Astrocyte (in vitro differentiated cells and primary cell): ENCODE results near the gene MYO5A. TPM values are rescaled to one million over a fixed set of nuclear protein-coding genes. Genes with fewer than 3 reads are reported as not detected.

Source experiments
- DNase-seq: peaks from one replicate; pipeline ENCODE4 v3.0.0-alpha.2; 2010; ENCODE audit warnings: low read depth
- FAIRE-seq: peaks from 2 replicates; lab custom pipeline; 2011; peaks lifted over from hg19 to GRCh38; lab: Jason Lieb, UNC
- H2AFZ ChIP-seq: 2 replicates; pipeline ENCODE4 v1.6.0; 2012; ENCODE audit warnings: low read depth, low read length, inconsistent platforms
- H3K27ac ChIP-seq: 2 replicates; pipeline ENCODE4 v1.5.1; 2011; ENCODE audit warnings: low read depth, low read length, inconsistent platforms
- H3K27me3 ChIP-seq: 2 replicates; pipeline ENCODE4 v1.6.0; 2011; ENCODE audit warnings: low read length, inconsistent platforms; ENCODE audit not compliant: insufficient read depth
- H3K36me3 ChIP-seq: 2 replicates; pipeline ENCODE4 v1.5.1; 2011; ENCODE audit warnings: low read length, inconsistent platforms; ENCODE audit not compliant: insufficient read depth
- H3K4me1 ChIP-seq: 2 replicates; pipeline ENCODE4 v1.5.1; 2011; ENCODE audit warnings: low read length, inconsistent platforms; ENCODE audit not compliant: insufficient read depth
- H3K4me2 ChIP-seq: 2 replicates; pipeline ENCODE4 v1.6.0; 2012; ENCODE audit warnings: low read length, inconsistent platforms
- H3K4me3 ChIP-seq: 2 replicates; pipeline ENCODE4 v1.5.1; 2011; ENCODE audit warnings: low read depth, mild to moderate bottlenecking, low read length, inconsistent platforms; ENCODE audit not compliant: insufficient read depth
- H3K79me2 ChIP-seq: 2 replicates; pipeline ENCODE4 v1.6.0; 2012; ENCODE audit warnings: mild to moderate bottlenecking, low read length, inconsistent platforms; ENCODE audit not compliant: insufficient read depth
- H3K9ac ChIP-seq: 2 replicates; pipeline ENCODE4 v1.6.0; 2012; ENCODE audit warnings: mild to moderate bottlenecking, low read length, inconsistent platforms
- H3K9me3 ChIP-seq: 2 replicates; pipeline ENCODE4 v1.5.1; 2012; ENCODE audit warnings: low read depth, mild to moderate bottlenecking, low read length, inconsistent platforms; ENCODE audit not compliant: insufficient read depth
- H4K20me1 ChIP-seq: 2 replicates; pipeline ENCODE4 v1.6.0; 2012; ENCODE audit warnings: low read length, inconsistent platforms; ENCODE audit not compliant: insufficient read depth
- H3K27ac Mint-ChIP-seq: one replicate; pipeline ENCODE4 v1.8.0; 2021; ENCODE audit warnings: mild to moderate bottlenecking, mixed read lengths; ENCODE audit not compliant: unreplicated experiment
- H3K27me3 Mint-ChIP-seq: one replicate; pipeline ENCODE4 v1.8.0; 2021; ENCODE audit warnings: low read depth, mixed read lengths; ENCODE audit not compliant: unreplicated experiment
- H3K36me3 Mint-ChIP-seq: one replicate; pipeline ENCODE4 v1.8.0; 2021; ENCODE audit warnings: low read depth, mixed read lengths; ENCODE audit not compliant: unreplicated experiment
- H3K4me1 Mint-ChIP-seq: one replicate; pipeline ENCODE4 v1.8.0; 2021; ENCODE audit warnings: low read depth, mixed read lengths; ENCODE audit not compliant: unreplicated experiment
- H3K4me3 Mint-ChIP-seq: one replicate; pipeline ENCODE4 v1.8.0; 2021; ENCODE audit warnings: mild to moderate bottlenecking, moderate library complexity, mixed read lengths; ENCODE audit not compliant: unreplicated experiment
- H3K9me3 Mint-ChIP-seq: one replicate; pipeline ENCODE4 v1.8.0; 2021; ENCODE audit warnings: mild to moderate bottlenecking, mixed read lengths; ENCODE audit not compliant: unreplicated experiment
- CTCF ChIP-seq: IDR thresholded peaks from 2 replicates; pipeline ENCODE4 v1.5.1; 2011; ENCODE audit warnings: low read depth, mild to moderate bottlenecking, inconsistent platforms, low read length, moderate library complexity; ENCODE audit not compliant: insufficient read depth
- EZH2 ChIP-seq: IDR thresholded peaks from 2 replicates; pipeline ENCODE4 v1.6.1; 2012; ENCODE audit warnings: mild to moderate bottlenecking, low read length, inconsistent platforms; ENCODE audit not compliant: insufficient read depth
- total RNA-seq: library from RNA; stranded (reverse); gene quantifications from 2 replicates; pipeline ENCODE4 v1.2.1, GENCODE V29; 2021

MYO5A gene
- total RNA-seq, 1 donor from 2014 or later, result 47.6 TPM

- Histone ChIP-seq H3K9ac (no peak overlapping the region), H3K79me2 (no peaks in the 10 kb centered on the region), H4K20me1 (no peaks in the 10 kb centered on the region), H3K4me2 (peak overlapping the region; percentile 85), H3K4me3 (peak overlapping the region; percentile 48), H3K36me3 (no peaks in the 10 kb centered on the region), H3K9me3 (no peaks in the 10 kb centered on the region), H3K4me1 (no peaks in the 10 kb centered on the region), H3K27me3 (peaks cover 18% of the 10 kb centered on the region), H3K27ac (no peak overlapping the region), H2AFZ (peak overlapping the region; percentile 15)
- Mint-ChIP-seq H3K36me3 (no peaks in the 10 kb centered on the region), H3K4me3 (peak overlapping the region; percentile 79), H3K27ac (no peak overlapping the region), H3K9me3 (no peaks in the 10 kb centered on the region), H3K4me1 (peaks cover 3% of the 10 kb centered on the region), H3K27me3 (peaks cover 8% of the 10 kb centered on the region)
- FAIRE-seq (no peak), DNase-seq (no peak)
- no peak for TF ChIP-seq CTCF
- TF ChIP-seq EZH2, result peak; percentile 81
These were observed 233.7 kb downstream of the MYO5A start for GRCh38 chr15:52294881-52295420.

GRCh38 chr15:52292780-52293392 lies 235.8 kb downstream of the MYO5A start:
- Histone ChIP-seq H3K27ac (no peak overlapping the region), H3K4me2 (no peak overlapping the region)
- FAIRE-seq, result no peak

More at GRCh38 chr15:52292780-52293392, 235.8 kb downstream of the MYO5A start:
- no peaks in the 10 kb centered on the region for H3K36me3 ChIP-seq
- no peak overlapping the region for H3K9ac ChIP-seq
- no peak for DNase-seq
- H3K9me3 Mint-ChIP-seq, result no peaks in the 10 kb centered on the region
- H3K79me2 ChIP-seq, result no peaks in the 10 kb centered on the region
- no peak overlapping the region for H3K4me3 Mint-ChIP-seq
- H3K4me1 Mint-ChIP-seq, result peaks cover 18% of the 10 kb centered on the region
- no peaks in the 10 kb centered on the region for H3K9me3 ChIP-seq
- no peak overlapping the region for H3K4me3 ChIP-seq
- H3K27me3 ChIP-seq, result peaks cover 18% of the 10 kb centered on the region
- no peaks in the 10 kb centered on the region for H3K4me1 ChIP-seq
- H2AFZ ChIP-seq, result no peak overlapping the region
- TF ChIP-seq EZH2 (no peak), CTCF (no peak)
- no peak overlapping the region for H3K27ac Mint-ChIP-seq
- no peaks in the 10 kb centered on the region for H4K20me1 ChIP-seq
- peaks cover 8% of the 10 kb centered on the region for H3K27me3 Mint-ChIP-seq
- H3K36me3 Mint-ChIP-seq, result no peaks in the 10 kb centered on the region
